Stimulated activated CD4-positive, alpha-beta T cell treated with anti-CD3 and anti-CD28 coated beads, Interleukin-1b, Interleukin-23, amount 100 ng/mL, for 4 hours (primary cell): ENCODE data around the gene KCNMB1.
"Not testable (repeated sequence)": the region's sequence is repeated elsewhere in the genome, so short reads cannot be mapped to it uniquely, and the experiment has no call there.

Source experiments
- DNase-seq, 2 donors: peaks; one replicate each; pipeline ENCODE4 v3.0.0-alpha.2; 2020; ENCODE audit warnings: low read depth in 2 of 2

Gene KCNMB1

DNA sequence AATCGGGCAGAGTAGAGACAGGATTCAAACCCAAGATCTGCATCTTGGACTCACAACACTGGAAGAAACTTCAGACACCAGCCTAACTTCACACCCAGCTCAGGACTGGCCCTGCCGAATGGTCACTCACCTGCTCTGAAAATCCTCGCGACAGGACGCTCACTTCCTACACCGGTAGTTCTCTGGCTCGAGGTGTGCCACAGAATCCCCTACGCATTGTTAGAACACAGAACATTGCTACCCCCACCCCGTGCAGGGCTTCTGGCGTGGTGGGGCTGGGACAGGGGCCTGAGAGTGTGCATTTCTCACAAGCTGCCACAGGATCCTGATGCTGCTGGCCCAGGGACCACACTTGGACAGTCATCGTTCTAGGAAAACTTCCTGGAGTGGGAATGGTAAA, 12.1 kb downstream of the KCNMB1 start:
- DNase-seq, result no peak

DNA sequence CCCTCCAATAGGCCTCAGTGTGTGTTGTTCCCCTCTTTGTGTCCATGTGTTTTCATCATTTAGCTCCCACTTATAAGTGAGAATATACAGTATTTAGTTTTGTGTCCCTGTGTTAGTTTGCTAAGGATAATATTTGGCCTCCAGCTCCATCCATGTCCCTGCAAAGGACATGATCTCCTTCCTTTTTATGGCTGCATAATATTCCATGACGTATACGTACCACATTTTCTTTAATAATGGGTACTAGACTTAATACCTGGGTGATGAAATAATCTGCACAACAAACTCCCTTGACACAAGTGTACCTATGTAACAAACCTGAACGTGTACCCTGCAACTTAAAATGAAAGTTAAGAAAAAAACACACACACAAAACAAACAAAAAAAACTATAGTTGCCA, 12.6 kb downstream of the KCNMB1 start:
- not testable (repeated sequence) for DNase-seq

DNA sequence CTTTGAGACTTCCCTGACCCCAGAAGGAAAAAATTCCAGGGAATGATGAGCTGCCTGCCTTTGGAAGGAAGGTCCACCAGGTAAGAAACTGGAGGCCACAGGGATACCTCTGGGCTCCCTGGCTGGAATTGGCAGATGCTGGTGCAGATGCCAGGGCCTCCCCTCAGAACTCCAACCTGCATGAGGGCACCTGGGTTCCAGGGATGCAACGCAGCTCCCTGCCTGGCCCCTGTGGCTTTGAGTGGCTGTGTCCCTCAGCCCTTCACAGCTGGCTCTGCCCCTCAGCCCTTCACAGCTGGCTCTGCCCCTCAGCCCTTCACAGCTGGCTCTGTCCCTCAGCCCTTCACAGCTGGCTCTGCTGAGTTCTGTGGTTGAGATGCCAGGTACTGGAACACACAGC, 13.9 kb downstream of the KCNMB1 start:
- DNase-seq, result no peak

DNA sequence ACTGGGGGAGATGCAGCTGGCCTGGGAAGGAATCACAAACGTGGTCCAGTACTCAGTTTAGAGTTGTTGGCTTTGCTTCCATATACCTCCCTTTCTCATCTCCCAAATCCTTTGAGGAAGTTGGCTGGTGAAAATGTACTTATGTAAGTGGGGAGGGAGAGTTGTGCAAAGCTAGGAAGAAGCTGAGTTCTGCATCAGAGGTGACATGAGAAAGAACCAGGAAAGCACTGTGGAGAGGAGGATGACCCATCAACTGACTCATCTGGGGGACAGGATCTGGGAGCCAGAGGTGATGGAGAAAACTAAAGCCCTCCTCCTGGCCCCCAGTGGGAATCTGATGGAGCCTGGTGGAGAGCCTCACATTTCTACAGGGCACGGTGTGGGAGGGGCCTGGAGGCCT, 16.2 kb downstream of the KCNMB1 start:
- DNase-seq, result no peak

DNA sequence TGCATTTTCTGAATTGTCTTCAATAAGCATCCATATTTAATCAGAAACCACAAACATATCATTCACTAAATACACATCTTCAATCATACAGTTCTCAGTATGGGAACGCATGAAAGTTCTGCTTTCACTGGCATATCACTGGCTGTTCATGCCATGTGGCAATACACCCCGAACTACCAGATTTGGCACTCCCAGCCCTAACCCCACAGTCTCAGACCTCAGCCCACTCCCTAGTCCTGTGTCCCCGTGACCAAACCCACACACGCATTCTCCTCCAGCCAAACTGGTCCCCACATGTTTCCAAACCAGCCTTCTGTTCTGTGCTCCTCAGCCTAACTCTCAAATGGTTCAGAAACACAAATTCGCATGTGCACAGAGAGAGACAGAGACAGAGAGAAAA, 20.6 kb downstream of the KCNMB1 start:
- no peak for DNase-seq

DNA sequence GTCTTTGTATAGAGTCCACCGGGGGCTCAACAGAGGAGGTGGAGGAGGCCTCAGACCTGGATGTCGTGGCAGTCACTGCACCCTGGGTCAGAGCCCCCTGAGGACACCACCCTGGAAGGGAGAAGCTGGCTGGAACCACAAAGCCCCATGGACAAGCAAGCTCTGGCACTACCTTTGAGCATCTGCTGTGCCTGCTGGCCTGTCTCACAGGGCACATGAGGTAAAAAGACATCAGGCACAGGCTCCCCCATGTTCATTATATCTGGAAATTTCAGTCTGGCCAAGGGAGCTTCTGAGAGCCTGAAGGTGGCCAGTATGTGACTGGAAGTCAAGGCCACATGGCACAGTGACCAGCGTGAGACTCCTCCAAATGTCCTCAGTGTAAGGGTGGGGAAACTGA, 22.9 kb downstream of the KCNMB1 start:
- no peak for DNase-seq

DNA sequence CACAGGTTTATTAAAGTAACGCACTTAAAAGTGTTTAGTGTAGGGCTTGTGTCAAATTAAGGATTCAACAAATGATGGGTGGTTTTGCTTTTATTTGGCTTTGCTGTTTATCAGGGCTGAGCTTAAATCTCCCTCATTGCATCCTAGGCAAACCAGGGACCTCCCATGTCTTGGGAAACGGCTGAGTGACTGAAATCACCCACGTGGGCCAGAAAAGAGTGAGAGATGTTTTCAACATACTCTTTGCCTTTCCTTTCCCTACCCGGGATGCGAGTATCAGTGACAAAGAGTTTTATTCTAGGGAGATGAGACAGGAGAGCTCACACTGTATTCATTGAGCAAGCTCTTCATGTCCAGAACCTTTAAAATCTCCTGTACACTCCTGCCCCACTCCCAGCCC, 23.3 kb downstream of the KCNMB1 start:
- no peak for DNase-seq

DNA sequence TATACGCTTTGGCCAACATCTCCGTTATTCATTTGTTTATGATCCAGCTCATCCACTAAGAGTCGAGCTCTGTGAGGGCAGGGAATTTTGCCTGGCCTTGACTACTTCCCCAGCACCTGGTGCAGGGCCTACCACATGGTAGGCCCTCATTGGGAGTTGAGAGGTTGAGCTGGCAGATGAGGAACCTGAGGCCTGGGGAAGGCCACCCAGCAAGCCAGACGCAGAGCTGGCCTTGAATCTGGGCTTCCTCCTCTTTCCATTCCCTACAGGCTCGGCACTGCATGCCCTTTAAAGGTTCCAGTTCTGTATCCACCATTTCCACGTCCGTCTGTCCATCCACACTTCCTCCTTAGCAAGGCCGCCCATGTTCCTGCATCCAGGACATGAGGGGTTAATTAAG, 24.2 kb downstream of the KCNMB1 start:
- no peak for DNase-seq

DNA sequence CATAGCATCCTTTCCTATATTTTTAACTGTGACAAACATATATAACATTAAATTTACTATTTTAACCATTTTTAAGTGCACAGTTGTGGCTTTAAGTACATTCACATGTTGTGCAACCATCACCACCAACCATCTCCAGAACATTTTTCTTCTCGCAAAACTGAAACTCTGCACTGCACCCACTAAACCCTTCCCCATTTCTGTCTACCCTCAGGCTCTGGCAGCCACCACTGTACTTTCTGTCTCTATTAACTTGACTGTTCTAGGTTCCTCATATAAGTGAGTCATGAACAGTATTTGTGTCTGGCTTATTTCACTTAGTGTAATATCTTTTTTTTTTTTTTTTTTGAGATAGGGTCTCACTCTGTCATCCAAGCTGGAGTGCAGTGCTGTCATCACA, 25.5 kb downstream of the KCNMB1 start:
- no peak for DNase-seq

DNA sequence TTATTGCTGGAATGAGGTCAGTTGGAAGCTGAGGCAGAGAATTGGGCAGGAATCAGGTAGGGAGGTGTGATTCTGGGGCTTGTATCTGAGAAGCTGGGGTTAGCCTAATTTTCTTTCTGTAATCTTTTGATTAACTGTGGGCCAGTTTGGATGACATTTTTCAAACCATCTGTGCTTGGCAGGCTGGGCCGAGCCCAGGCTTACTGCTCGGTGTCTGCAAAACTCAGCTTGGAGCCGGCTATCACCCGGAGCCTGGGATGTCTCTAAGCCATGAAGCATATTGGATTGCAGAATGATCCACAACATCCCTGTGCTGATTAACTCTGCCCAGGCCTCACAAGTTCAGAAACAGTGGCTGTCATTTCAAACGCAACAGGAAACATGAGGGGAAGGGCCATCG, 26.5 kb downstream of the KCNMB1 start:
- no peak for DNase-seq

DNA sequence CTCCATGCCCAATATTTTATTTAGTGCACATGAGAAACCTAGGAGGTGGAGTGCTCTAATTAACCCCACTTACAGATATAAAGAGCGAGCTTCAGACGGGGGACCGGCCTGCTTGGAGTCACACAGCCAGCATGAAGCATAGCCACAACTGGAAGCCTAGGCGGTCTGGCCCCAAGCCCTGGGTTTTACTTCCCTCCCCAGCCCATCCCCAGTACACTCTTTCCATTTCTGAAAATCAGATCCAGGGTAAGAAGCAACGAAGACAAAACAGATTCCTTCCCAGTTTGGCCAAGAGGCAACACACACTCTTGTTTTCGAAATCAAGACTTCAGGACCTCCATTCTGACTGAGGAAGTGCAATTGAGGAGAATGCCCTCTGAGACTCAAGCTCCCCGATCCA, 27.1 kb downstream of the KCNMB1 start:
- DNase-seq, result no peak

DNA sequence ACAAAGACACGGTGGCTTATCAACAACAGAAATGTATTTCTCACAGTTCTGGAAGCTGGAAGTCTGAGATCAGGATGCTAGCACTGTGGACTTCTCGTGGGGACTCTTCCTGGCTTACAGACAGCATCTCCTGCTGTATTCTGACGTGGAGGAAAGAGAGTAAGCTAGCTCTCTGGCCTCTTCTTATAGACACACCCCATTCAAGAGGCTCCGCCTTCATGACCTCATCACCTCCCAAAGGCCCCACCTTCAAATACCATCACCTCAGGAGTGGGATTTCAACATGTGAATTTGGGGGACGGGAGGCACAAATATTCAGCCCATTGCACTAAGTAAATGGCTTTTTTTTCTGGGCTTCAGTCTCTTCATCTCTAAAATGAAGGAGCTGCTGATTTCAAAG, 27.6 kb downstream of the KCNMB1 start:
- DNase-seq, result no peak

DNA sequence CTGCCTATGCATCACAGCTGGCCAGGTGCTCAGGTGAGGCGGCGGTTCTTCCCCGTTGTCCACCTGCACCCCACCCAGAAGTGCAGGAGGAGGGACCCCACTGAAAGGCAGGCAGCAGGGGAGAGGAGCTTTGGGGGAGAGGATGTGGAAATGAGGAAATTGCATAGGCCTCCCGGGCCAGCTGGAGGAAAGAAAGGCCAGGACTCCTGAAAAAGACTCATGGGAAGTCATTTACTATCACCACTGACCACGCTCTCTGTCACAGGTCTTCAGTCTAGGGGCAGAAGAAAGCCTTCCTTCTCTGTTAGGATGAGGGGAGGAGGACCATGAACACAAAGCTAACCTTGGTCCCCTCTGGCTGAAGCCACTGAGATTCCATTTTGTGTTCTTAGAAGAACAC, 28.1 kb downstream of the KCNMB1 start:
- no peak for DNase-seq

DNA sequence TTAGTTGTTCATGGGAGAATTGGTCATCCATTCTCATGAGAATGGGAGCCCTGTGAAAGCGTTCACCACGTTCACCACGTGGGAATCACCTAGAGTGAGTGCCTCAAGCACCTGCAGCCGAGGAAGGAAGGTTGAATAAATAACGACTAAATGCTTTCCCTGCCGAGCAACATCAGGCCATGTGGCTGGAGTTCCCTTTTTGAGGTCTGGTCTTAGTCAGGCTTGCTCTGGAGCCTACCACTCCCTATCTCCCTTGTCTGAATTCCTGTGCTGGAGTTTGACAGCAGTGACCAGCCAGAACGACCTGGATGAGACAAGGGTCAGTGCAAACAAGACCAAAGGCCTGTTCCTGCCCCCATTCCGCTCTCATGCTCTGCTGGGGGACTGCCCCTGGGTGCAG, 28.5 kb downstream of the KCNMB1 start:
- DNase-seq, result no peak

DNA sequence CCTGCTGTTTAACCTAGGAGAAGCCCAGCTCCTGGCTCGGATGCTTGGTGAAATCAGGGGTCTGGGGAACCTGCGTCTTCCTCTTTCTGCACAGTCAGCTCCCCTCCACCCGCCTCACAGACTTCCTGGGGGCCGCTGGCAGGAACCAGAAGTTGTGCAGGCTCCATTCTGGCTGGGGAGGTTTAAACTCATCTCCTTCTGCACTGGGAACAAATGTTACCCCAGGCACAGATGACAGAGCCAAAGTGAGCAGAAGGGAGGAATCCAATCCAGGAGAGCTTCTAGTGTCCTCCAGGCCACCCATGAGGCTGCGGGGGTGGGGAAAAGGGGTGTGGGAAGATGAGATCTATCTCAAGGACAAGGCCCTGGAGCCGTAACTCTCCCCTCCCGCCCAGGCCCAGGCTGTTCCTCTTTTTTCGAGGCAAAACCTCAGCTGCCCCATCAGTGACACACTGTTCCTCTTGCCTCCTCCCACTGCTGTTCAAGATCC, 31.2 kb downstream of the KCNMB1 start:
- no peak for DNase-seq

DNA sequence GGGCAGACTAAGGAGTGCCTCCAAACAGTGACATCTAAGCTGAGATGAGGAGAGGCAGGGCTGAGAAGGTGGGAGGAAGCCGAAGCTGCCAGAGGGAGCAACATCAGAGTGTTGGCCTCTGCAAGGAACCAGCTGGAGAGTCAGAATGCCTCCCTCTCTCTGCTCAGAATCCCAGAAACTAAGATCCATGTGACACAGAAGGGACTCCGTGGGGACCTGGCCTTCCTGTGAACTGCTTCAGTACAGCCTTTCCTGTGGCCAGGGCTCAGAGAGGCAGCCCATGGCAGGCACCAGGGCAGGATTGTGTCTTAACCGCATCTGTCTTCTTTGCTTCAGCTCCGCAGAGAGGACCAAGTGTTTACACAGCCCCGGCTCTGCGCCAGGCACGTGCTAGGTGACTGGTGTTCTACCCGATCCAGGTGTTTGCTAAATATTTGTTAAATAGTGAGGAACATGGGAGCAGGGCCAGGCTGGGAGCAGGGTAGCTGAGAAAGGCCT, 33.5 kb downstream of the KCNMB1 start:
- no peak for DNase-seq

DNA sequence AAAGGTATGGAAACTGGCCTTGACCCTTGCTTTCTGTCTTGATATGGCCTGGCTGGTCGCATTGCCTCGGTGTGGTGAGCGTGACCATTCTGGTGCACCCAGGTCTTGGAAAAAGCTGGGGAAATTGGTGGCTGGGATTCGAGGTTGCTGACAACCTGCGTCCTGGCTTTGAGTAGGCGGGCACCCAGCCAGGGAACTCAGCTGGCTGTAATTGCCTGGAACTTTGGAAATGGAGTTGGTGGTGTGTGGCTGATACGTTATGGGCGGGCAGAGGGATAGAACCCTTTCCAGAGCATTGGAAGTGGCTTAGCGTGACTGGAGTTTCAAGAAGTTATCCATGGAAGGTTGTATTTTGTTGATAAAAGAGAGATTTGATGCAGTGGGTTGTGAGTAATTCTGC, 35.2 kb downstream of the KCNMB1 start:
- no peak for DNase-seq

DNA sequence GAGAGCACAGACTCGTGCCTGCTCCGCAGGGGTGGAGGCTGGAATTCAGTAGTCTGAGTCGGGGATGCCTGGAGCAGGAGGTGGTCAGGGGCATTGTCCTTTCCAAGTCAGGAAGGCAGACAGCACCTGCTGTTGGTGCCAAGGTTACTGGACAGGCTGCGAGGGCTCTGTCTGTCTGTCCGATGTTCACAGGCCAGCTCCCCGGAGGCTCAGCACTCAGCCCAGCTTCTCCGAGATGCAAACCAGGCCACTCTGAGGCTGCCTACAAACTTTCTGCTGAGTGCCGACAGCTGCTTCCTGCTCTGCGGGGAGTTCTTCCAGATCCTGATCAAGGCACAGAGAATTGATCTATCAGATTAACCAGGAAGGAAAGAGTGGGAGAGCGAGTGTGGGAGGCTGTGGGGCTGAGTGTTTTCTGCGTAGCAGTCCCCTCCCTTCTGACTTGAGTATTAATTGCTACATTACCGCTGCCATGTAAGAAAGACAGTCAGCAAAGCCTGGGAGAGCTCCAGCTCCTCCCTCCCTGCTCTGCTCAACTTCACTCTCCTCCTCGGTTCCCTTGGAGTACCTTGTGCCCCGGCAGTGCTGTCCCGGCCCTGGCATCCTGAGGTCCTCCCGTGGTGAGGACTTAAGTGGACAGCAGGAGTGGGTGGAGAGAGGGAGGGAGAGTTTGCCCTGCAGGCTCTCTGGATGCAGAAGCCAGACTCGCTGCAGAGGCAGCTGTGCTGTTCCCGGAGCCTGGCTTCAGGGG, 36.0 kb downstream of the KCNMB1 start:
- DNase-seq, result no peak

DNA sequence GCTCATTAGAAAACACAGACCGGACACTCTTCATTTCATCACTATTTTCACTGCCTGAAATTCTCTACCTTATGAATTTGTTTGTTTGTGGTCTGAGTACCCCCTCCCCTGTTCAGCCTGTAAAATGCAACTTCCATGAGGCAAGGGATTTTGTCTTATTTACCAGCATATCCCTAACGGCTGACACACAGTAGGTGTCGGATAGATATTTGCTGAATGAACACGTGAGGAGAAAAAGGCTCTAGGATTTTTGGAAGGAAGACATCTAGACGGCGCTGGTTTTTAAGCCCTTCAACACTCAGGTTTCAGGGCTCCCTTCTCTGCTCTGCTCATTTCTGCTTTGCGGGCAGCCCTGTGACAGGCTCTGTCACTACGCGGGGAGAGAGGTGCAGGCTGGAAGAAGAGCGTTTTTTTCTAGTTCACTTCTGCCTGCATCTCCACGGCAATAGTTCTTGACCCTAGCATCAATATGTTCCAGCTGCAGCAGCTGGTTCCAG, 41.0 kb downstream of the KCNMB1 start:
- DNase-seq, result no peak

DNA sequence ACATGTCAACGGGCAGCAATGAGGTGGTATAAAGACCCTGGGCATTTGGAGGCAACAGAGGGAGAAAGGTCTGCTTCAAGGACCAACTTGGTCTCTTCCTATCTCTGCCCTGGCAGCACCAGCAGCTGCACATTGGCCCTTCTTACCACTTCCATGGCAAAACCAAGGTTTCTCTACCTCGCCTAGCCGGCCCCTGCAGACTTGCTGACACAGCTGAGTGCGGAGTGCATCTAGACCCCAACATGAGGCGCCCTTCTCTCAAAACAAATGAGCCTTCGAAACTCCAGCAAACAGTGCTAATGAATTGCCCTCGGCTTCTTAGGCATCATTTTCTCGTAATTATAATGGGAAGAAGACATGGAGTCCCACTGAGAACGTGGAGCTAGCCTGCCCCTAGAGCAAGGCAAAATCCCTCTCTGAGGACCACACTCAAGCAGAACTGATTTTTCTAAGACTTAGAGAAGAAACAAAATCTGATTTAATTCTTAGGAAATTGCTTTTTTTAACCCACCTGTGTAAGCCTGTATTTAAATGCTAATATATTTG, 42.1 kb downstream of the KCNMB1 start:
- no peak for DNase-seq

DNA sequence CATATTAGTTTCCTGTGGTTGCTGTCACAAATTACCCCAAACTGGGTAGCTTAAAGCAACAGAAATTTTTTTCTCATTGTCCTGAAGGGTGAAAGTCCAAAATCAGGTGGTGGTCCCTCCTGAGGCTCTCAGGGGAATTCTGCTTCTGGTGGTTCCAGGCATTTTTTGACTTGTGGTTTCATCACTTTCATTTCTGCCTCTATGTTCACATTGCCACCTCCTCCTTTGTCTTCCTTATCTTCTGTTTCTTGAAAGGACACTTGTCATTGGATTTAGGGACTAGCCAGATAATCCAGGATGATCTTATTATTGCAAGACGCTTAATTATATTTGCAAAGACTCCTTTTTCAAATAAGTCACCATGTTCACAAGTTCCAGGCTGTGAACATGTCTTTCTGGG, 43.2 kb downstream of the KCNMB1 start:
- no peak for DNase-seq

DNA sequence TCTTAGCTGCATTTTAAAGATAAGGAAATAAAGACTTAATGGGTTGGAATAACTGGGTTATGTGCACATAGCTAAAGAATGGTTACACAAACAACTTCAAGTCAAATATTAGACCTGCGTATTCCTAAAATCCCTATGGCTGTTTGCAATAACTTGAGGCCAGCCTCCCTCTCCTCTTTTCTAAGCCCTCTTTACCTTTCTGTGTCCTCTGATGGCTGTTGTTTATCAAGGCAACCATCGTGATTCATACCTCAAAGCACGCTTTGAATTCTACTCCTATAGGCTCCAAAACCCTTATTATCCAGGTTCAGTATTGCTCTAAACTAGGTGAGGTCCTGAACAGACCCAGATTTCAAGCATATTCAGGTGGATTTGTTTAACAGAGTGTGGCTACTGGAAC, 46.0 kb downstream of the KCNMB1 start:
- DNase-seq, result no peak

DNA sequence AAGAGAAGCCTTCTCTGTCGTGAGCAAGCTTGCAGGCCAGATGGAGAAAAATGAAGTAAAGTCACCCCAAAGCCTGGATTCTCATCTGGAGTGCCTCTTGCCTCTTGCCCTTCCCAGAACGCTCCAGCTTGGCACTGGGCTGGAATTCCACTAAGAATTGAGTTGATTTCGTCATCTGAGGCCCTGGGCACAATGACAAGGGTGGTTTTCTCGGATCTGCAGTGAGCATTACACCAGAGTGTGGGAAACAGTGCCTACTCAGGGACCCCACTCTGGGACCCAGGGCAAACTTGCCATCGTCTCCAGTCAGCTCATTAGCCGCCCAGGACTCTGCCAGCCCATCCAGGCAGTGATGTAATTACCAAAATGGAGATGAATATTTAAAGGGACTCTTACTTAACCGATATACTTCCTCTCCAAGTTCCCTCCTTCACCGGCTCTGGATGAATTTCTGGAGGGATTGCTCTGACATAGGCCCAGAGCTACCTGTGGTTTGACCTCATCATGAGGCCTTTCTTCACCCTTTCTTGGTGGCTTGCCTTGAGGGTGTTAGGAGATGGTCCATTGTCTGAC, 46.9 kb downstream of the KCNMB1 start:
- no peak for DNase-seq
